PC-9 (cell line): ENCODE data around the gene NBEA.

ENCODE experiments used
- EZH2 ChIP-seq: fragments of 200-600 bp; sonication (generic); IDR thresholded peaks from 2 replicates; pipeline ENCODE4 v1.8.0; 2017; ENCODE audit warnings: antibody characterized with exemption, low read depth
- TF ChIP-seq, protein P1 (sequence below): fragments of 200-600 bp; sonication (generic); conservative IDR thresholded peaks from 2 replicates; pipeline ENCODE4 v1.6.1; 2017; ENCODE audit warnings: mixed run types, antibody characterized with exemption, mild to moderate bottlenecking, moderate library complexity

DNA sequence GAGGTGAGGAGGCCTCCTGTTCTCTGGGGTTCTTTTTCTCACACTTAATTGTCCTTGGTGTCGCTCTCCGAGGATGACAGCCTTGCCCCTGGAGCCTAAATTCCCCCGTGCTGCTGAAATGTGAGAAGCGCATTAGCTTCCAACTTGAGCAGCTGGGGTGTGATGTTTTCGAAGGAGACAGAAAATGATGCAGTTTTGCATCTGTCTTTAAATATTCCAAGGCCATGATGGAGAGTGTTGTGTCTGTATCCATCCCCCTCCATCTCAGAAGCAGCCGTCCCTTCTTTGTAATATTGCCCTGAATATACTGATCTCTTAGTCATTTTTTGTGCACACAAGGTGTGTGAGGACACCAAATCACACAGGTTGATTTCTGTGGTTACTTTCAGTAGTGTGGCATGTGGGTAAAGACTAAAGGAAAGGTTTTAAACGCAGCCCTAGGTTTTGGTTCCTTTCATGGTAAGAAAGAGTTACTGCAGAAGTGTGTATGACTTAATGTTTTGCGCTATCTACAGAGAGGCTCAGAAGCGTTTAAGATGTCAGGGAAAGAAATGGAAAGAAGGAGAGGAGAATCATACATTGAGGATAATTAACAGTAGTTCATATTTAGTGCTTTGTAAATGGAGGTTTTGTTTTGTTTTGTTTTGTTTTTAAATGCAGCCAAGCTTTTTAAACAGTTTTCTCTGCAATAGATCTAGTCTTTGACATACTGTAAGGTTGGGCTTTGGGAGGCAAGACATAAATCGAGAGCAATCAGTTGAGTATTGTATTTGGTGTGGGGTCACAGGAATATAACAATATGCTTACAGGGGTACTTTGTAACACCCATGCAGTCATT is 1.6 kb downstream of the NBEA start:
- TF ChIP-seq, protein P1, sequence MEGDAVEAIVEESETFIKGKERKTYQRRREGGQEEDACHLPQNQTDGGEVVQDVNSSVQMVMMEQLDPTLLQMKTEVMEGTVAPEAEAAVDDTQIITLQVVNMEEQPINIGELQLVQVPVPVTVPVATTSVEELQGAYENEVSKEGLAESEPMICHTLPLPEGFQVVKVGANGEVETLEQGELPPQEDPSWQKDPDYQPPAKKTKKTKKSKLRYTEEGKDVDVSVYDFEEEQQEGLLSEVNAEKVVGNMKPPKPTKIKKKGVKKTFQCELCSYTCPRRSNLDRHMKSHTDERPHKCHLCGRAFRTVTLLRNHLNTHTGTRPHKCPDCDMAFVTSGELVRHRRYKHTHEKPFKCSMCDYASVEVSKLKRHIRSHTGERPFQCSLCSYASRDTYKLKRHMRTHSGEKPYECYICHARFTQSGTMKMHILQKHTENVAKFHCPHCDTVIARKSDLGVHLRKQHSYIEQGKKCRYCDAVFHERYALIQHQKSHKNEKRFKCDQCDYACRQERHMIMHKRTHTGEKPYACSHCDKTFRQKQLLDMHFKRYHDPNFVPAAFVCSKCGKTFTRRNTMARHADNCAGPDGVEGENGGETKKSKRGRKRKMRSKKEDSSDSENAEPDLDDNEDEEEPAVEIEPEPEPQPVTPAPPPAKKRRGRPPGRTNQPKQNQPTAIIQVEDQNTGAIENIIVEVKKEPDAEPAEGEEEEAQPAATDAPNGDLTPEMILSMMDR, result no peak
- no peak for TF ChIP-seq EZH2
